Fibroblast of skin of left biceps (primary cell): ENCODE data around the gene ATG2A.

Experiments used
- DNase-seq, 2 experiments: peaks; one replicate each; pipeline ENCODE4 v3.0.0-alpha.2; 2013; ENCODE audit warnings: low read depth in 2 of 2

The ATG2A gene

GRCh38 chr11:64902102-64902900, 14.7 kb downstream of the ATG2A start:
- DNase-seq, result no peak

DNA sequence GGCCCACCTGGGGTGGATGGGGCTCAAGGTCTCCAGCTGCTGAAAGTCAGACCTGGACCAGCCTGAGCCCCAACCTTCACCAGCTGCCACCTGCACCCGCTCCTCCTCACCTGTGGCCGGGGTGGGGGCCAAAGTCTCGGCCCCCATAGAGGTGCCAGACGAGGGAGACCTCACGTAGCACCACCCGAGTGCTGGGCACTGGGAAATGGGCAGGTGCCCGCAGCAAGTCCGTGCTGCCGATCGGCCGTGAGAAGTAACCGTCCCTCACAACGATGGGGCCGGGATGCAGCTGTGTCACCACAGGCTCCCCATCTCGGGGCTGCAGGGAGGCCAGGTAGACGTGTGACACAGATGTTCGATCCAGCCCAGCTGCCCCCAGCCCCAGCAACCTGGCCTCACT, 16.2 kb downstream of the ATG2A start:
- no peak for DNase-seq

DNA sequence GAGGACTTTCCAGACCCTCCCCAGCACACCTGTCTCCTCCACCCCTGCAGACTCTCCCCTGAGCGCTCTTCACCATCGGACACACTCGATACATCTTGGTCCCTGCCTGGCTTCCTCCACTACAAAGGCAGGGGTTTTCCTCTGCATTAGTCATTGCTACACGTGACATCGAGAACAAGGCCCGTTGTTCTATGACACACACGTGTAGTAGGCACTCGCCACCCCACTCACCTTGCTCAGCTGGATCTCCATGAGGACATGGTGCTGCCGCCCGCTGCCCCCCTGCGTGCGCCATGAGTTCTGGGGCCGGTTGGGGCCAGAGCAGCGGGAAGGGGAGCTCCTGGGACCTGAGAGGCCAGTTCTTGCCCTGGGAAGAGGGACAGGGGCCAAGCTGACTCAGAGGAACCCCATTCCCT, 16.7 kb downstream of the ATG2A start:
- no peak for DNase-seq

- no peak for DNase-seq
These were observed 18.5 kb downstream of the ATG2A start for GRCh38 chr11:64898541-64898940.

- no peak for DNase-seq
These were observed 18.9 kb downstream of the ATG2A start for GRCh38 chr11:64898076-64898445.

GRCh38 chr11:64897381-64898075, 19.5 kb downstream of the ATG2A start:
- DNase-seq, result no peak

GRCh38 chr11:64896448-64897022, 20.5 kb downstream of the ATG2A start:
- DNase-seq, result no peak

DNA sequence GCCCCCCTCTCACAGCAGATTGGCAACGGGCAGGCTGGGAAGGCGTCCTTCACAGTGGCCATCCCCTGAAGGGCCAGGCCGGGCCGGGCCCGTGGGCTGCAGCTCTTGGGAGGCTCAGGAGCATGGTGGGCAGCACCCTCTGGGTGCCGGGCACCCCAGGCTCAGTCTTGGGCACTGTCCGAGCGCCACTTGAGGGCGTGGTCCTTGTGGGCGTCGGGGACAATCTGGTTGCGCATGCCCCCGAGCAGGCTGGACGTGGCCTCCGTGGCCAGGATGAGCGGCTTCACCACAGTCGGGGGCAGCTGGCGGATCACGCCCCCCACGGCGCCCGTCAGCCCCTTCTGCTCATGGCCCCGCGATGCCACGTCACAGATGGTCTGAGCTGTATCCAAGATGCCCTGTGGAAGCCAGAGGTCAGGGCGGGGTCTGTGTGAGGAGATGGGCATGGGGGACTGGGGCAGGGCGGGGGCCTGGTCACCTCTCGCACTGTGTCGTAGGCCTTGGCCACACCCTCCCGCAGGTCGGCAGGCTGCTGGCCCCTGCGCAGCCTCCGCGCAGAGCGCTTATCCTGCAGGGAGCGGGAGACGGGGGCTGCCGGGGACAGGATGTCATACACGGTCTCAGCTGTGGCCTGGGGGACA, 22.1 kb downstream of the ATG2A start:
- DNase-seq, result no peak

DNA sequence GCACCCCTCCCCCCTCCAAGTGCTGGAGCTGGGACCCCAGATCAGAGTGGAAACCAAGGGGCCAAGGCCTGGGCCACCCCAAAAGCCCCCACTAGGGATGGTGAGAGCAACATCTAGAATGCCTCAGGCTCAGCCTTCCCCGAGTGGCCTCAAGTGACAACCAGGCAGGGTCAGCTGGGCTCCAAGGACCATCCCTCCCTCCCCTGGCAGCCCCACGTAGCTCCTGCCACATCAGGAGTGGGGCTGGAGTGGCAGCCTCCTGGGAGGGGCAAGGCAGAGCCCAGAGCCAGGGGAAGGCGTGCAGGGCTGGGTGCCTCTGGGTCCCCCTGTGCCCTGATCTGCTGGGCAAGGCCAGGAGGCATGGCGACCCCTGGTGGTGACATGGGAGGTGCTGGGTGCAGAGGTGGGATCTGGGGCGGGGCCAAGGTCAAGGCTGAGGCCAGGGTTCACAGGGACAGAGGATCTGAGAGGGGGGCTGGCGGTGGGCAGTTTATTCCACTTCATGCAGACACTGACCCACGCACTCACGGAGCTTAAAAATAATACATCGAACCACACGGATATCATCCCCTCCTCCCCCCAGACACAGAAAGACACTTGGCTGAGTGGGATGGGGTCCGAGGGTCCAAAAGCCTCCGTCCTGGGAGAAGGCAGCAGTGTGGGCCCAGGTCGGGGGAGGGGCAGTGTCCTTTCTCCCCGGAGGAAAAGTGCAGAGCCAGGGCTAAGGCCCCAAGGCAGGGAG, 22.8 kb downstream of the ATG2A start:
- no peak for DNase-seq

DNA sequence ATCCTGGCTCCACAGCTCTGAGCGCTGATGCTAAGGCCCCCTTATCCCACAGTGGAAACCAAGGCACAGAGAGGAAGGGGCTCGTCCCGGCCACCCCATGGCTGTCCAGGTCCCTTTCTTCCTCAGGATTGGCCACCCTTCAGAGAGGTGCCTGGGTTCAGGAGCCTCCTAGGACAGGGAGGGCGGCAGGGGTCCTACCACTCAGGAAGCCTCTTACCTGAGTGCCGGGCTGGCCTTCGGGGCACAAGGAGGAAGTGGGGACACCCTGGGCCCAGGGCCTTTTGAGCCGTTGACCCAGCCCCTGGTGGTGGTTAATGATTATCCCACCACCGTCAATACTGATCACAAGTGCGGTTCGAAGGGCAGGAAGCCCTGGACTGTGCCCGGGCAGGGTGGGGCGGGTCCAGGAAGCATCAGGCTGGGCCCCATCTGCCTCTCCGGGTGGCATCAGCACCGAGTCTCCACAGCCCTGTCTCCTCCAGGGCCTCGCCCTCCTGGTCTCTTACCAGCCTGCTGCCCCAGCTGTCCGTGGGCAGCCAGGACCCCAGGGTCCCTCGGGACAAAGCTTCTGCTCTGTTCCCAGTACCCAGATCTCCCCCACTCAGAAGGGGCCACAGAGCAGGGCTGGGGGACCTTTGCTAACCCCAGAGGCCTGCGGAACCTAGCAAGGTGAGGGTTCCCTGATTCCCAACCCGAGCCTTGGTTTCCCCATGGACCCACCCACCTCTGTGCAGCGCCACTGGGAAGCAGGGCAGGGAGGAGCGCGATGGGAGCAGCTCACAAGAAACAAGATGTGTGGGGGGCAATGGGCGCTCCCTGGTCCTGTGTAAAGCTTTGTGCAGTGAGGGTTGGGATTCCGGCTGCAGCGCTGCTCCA, 23.6 kb downstream of the ATG2A start:
- no peak for DNase-seq

DNA sequence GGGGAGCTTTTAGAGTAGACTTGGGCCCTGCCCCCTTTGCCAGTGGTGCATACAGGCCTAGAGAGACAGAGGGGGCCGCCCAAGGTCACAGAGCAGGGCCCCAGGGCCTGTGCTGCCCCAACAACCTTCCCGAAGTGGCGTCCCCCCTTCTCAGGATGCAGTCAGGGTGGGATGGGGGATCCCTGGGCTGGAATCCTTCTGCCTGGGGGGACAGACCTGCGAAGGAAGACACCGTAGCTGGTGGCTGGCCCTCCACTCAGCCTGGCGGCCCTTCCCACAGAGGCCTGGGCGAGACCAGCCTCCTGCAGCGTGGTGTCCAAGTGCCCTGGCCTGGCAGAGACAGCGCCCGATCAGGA, 24.2 kb downstream of the ATG2A start:
- no peak for DNase-seq

GRCh38 chr11:64892411-64892831, 24.6 kb downstream of the ATG2A start:
- no peak for DNase-seq

- no peak for DNase-seq
These were observed 25.1 kb downstream of the ATG2A start for GRCh38 chr11:64891880-64892279.

GRCh38 chr11:64891215-64891848, 25.7 kb downstream of the ATG2A start:
- no peak for DNase-seq

DNA sequence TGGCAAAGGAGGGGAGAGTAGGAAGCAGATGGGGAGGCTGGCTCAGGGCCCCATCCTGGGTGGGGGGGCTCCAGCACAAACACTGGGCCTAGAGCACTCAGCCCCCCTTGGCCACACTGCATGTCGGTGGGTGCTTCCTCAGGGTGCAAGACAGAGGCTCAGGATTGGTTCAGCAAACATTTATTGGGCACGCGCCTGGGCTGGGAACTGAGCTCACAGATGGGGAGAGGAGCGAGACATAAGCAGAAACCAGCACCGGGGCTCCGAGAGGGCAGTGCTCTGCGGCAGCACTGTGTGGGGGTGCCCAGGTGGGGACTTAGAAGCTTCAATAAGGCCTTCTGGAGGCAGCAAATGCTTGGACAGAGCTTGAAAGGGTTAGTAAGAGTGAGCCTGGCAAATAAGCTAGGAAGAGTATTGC, 26.5 kb downstream of the ATG2A start:
- DNase-seq, result no peak

GRCh38 chr11:64888729-64889511, 28.1 kb downstream of the ATG2A start:
- DNase-seq, result no peak

DNA sequence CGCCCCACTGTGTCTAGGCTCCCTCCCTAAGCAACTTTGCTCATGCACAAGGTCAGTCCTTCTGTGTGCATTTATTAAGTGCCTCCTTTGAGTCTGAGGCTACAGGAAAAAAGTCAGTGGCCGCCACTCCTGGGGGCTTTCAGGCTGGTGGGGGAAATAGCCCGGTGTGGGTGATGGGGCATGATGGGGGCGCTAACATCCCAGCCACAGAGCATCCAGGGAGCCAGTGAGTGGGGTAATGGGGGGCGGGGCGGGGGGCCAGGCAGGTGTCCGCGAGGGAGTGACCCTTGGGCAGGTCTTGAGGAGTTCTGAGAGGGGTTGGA, 28.6 kb downstream of the ATG2A start:
- no peak for DNase-seq

GRCh38 chr11:64887757-64888405, 29.1 kb downstream of the ATG2A start:
- DNase-seq, result no peak

DNA sequence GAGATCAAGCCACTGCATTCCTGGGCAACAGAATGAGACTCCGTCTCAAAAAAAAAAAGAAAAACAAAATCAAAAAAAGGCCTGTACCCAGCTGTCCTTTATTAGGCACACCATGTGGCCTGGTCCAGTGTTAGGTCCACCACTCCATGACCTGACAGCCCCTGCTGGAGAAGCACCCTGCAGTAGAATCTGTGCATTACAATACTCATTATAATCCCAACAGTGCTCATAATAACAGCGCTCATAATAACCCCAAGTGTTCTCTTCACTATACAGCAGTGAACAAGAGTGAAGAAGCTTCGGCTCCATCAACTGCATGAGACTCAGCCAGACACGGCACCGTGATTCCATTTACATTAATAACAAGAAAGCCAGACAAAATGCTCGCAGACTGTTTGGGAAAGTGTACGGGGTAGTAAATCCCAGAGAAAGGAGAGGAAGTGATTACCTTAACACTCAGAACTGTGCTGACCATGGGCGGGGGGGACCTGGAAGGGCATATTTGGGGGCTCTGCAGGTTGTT, 29.7 kb downstream of the ATG2A start:
- DNase-seq, result no peak
